Measurements from ENCODE around the gene MLST8.

DNA sequence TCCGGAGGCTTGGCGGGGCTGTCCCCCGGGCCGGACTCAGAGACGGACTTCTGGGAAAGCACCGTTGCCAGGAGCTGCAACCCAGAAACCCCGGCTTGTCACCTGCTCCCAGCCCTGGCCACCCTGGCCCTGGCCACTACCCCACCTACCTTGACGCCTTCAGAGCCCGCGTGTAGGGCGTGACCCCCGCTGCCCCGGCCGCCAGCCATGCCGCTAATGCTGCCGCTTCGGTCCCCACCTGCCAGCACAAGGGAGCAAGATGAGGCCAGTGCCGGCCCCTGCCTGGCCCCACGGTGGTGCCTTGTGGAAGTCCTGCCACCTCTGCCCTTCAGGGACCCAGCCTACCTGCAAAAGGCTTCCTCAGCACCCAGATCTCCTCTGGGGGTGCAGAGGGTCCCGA is 20.3 kb upstream of the MLST8 start:
- no peak for TF ChIP-seq POLR2A (IDR thresholded peaks at IDR 0.05; ENCODE audit: borderline replicate concordance, extremely low read depth, insufficient read depth, insufficient read length)
- TF ChIP-seq, protein P1, sequence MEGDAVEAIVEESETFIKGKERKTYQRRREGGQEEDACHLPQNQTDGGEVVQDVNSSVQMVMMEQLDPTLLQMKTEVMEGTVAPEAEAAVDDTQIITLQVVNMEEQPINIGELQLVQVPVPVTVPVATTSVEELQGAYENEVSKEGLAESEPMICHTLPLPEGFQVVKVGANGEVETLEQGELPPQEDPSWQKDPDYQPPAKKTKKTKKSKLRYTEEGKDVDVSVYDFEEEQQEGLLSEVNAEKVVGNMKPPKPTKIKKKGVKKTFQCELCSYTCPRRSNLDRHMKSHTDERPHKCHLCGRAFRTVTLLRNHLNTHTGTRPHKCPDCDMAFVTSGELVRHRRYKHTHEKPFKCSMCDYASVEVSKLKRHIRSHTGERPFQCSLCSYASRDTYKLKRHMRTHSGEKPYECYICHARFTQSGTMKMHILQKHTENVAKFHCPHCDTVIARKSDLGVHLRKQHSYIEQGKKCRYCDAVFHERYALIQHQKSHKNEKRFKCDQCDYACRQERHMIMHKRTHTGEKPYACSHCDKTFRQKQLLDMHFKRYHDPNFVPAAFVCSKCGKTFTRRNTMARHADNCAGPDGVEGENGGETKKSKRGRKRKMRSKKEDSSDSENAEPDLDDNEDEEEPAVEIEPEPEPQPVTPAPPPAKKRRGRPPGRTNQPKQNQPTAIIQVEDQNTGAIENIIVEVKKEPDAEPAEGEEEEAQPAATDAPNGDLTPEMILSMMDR (IDR thresholded peaks at IDR 0.05 in 2 of 3, conservative IDR thresholded peaks at IDR 0.05 in 1 of 3; ENCODE audit: borderline replicate concordance in 1 of 3, insufficient read depth in 1 of 3, low read depth in 2 of 3, low read length in 2 of 3): no peak
